ENCODE measurements around the gene RGS16. TPM values are rescaled to one million over a fixed set of nuclear protein-coding genes. Genes with fewer than 3 reads are reported as not detected.

The RGS16 gene
- total and polyA plus RNA-seq, 9 of the 15 experiments (the other 6 are each of a cell fraction or from before 2014, with no cell fraction given): 0.07 to 0.55 (median 0.36) TPM

GRCh38 chr1:182587666-182588499 lies 16.3 kb downstream of the RGS16 start:
- Histone ChIP-seq H3K27me3 (ENCODE audit: control insufficient read depth in 2 of 2, insufficient read depth in 2 of 2, low read length in 2 of 2) (peaks cover 0 to 4% of the 10 kb centered on the region in 2 experiments; a peak in 1 of 5 replicates), H3K9me3 (replicated peaks; ENCODE audit: control insufficient read depth, insufficient read depth, low read depth, low read length) (no peaks in the 10 kb centered on the region), H3K4me2 (ENCODE audit: insufficient read depth, low read length) (peak overlapping the region; percentile 90), H3K79me2 (ENCODE audit: control insufficient read depth, insufficient read depth, low read length) (no peaks in the 10 kb centered on the region), H4K20me1 (replicated peaks; ENCODE audit: control insufficient read depth, insufficient read depth, low read length) (no peaks in the 10 kb centered on the region), H3K4me1 (replicated peaks in 1 of 2; ENCODE audit: control insufficient read depth in 2 of 2, insufficient read depth in 2 of 2, low read length in 2 of 2) (peaks cover 0 to 42% of the 10 kb centered on the region in 2 experiments; a peak in 4 of 5 replicates), H2AFZ (ENCODE audit: low read depth, low read length) (peak overlapping the region; percentile 96), H3K36me3 (ENCODE audit: control insufficient read depth, insufficient read depth, low read length) (no peaks in the 10 kb centered on the region; the same call in 2 of the 3 replicates), H3K4me3 (peak overlapping the region; percentile 58), H3K9ac (ENCODE audit: insufficient read depth in 1 of 2, low read depth in 2 of 2, low read length in 2 of 2) (peak overlapping the region in 1 of 2 experiments; percentile 82; a peak in 2 of 4 replicates), H3K27ac (ENCODE audit: extremely low read depth, low read depth, low read length) (peak overlapping the region; percentile 83; the same call in 2 of the 3 replicates), H3K9me1 (ENCODE audit: control insufficient read depth, insufficient read depth, low read length) (no peaks in the 10 kb centered on the region)
- WGBS (ENCODE audit: insufficient coverage, low coverage, missing lambda C conversion rate): 20% methylated on average over 4 of the region's 4 CpGs
- no TSS peak for BruUV-seq (replicated peaks)
- DNase-seq (ENCODE audit: extremely low read depth in 1 of 4, low spot score in 3 of 4) (no peak), FAIRE-seq (no peak), ATAC-seq (no peak)
- in situ Hi-C loops (cut with MboI): loop anchor here (10.0 kb wide), 1 partner anchor 283 kb away; no protein-coding TSS in a partner anchor
- intact Hi-C loops (cut with micrococcal nuclease): loop anchor here (10.0 kb wide), 1 partner anchor 283 kb away; no protein-coding TSS in a partner anchor
- ChIA-PET CTCF (ENCODE audit: low intra/inter-chr PET ratio) (no interaction called here), POLR2A (interaction anchor here (0.5 to 2.0 kb wide), 6 partner anchors 8 to 97 kb away, joined by 3 to 6 read pairs (median 3); no protein-coding TSS in a partner anchor)
- TF ChIP-seq E2F5 (CRISPR knock-in tag; IDR thresholded peaks at IDR 0.05) (no peak), ZNF197 (CRISPR knock-in tag; IDR thresholded peaks at IDR 0.05; ENCODE audit: low read depth) (no peak), ZNF766 (CRISPR knock-in tag; conservative IDR thresholded peaks at IDR 0.05) (0 out of 2 replicates have a peak, but pooled peaks have one; percentile 10), SMAD1 (IDR thresholded peaks at IDR 0.05; ENCODE audit: low read depth, low read length, partially characterized antibody) (peak; percentile 21), ZNF512 (tag; IDR thresholded peaks at IDR 0.05) (peak; percentile 44; the same call in 1 of the 2 replicates), PBX2 (CRISPR knock-in tag; IDR thresholded peaks at IDR 0.05; ENCODE audit: low read depth) (no peak), PBX2 (tag; conservative IDR thresholded peaks at IDR 0.05; ENCODE audit: low read depth) (peak; percentile 68), MEIS2 (IDR thresholded peaks at IDR 0.05; ENCODE audit: partially characterized antibody) (peak; percentile 75), ZNF311 (CRISPR knock-in tag; IDR thresholded peaks at IDR 0.05) (0 out of 2 replicates have a peak, but pooled peaks have one; percentile 40), PKNOX1 (IDR thresholded peaks at IDR 0.05) (peak; percentile 28; the same call in 1 of the 2 replicates), ZNF23 (CRISPR knock-in tag; IDR thresholded peaks at IDR 0.05) (no peak)

Measured in K562 (cell line).